Lower leg skin (tissue), 4 donors: ENCODE data around the gene STAT6. TPM values are rescaled to one million over a fixed set of nuclear protein-coding genes. Genes with fewer than 3 reads are reported as not detected.
"Not testable (repeated sequence)": the region's sequence is repeated elsewhere in the genome, so short reads cannot be mapped to it uniquely, and the experiment has no call there.

Experiments used
- DNase-seq, 2 donors: peaks; one replicate each; pipeline ENCODE4 v3.0.0-alpha.2; 2019; ENCODE audit warnings: low spot score in 2 of 2
- H3K4me3 ChIP-seq: fragments of 200-600 bp; sonication (generic); 2 replicates; pipeline ENCODE4 v1.5.1; 2017; ENCODE audit warnings: mild to moderate bottlenecking, low read depth; ENCODE audit not compliant: poor library complexity, severe bottlenecking
- CTCF ChIP-seq, 3 donors: fragments of 450-650 bp; IDR thresholded peaks; one replicate each; pipeline ENCODE4 v1.5.1; 2016; ENCODE audit warnings: antibody characterized with exemption in 3 of 3, mild to moderate bottlenecking in 3 of 3, moderate library complexity in 2 of 3
- POLR2A ChIP-seq, 2 donors: fragments of 450-650 bp; IDR thresholded peaks; one replicate each; pipeline ENCODE4 v1.6.1; 2016 to 2017; ENCODE audit warnings: antibody characterized with exemption in 2 of 2, mild to moderate bottlenecking in 1 of 2, moderate library complexity in 1 of 2
- WGBS, 2 donors: methylation state at CpG; one replicate each; pipeline ENCODE4 v1.1.5; 2018; 5-methylcytosine and 5-hydroxymethylcytosine counted together
- intact Hi-C: fragments of 100-400 bp; cut with DNase I; formaldehyde crosslinking; loops from one replicate; pipeline ENCODE4 v1.15.0; 2023; ENCODE audit warnings: low total_unique reads
- total RNA-seq, 4 donors: library from RNA; depleted of rRNA; stranded (reverse); fragments of >200 nt; gene quantifications; one replicate each; pipeline ENCODE4 v1.1.0, GENCODE V29; 2016

Gene STAT6
- total RNA-seq, 4 donors from 2014 or later, result 105 to 210 (median 129) TPM

- WGBS, 2 donors, result 23 to 31% methylated on average over 7 of the region's 7 CpGs
- TF ChIP-seq CTCF (IDR thresholded peaks at IDR 0.05), result no peak
- TF ChIP-seq POLR2A (IDR thresholded peaks at IDR 0.05), result no peak
- intact Hi-C loops, result no loop called here
- H3K4me3 ChIP-seq, result no peak overlapping the region
- DNase-seq, result no peak
Observed at GRCh38 chr12:57126561-57126960, 15.4 kb upstream of the STAT6 start.

GRCh38 chr12:57126061-57126460 is 14.9 kb upstream of the STAT6 start:
- H3K4me3 ChIP-seq, result no peak overlapping the region
- intact Hi-C loops, result no loop called here
- TF ChIP-seq CTCF (IDR thresholded peaks at IDR 0.05), result no peak
- no peak for TF ChIP-seq POLR2A (IDR thresholded peaks at IDR 0.05)
- WGBS, 2 donors, result 90 to 97% methylated on average over 11 of the region's 11 CpGs
- DNase-seq, result no peak

GRCh38 chr12:57124261-57124877 is 13.2 kb upstream of the STAT6 start:
- 14 to 15% methylated on average over 10 of the region's 10 CpGs for WGBS, 2 donors
- intact Hi-C loops, result no loop called here
- TF ChIP-seq CTCF (IDR thresholded peaks at IDR 0.05) (peak in 1 of 3 donors; percentile 98), POLR2A (IDR thresholded peaks at IDR 0.05) (no peak)
- no peak overlapping the region for H3K4me3 ChIP-seq
- DNase-seq, result peak; percentile 76 to 94

GRCh38 chr12:57123813-57124212 is 12.7 kb upstream of the STAT6 start:
- 36 to 41% methylated on average over 2 of the region's 2 CpGs for WGBS, 2 donors
- intact Hi-C loops, result loop anchor here (2.0 kb wide), 1 partner anchor 59 kb away; no protein-coding TSS in a partner anchor
- TF ChIP-seq CTCF (IDR thresholded peaks at IDR 0.05), result no peak
- no peak for TF ChIP-seq POLR2A (IDR thresholded peaks at IDR 0.05)
- no peak overlapping the region for H3K4me3 ChIP-seq
- DNase-seq, result no peak

- H3K4me3 ChIP-seq, DNase-seq, intact Hi-C loops: not testable (repeated sequence)
- 89 to 91% methylated on average over 11 of the region's 11 CpGs for WGBS, 2 donors
Observed at GRCh38 chr12:57120718-57121117, 9.6 kb upstream of the STAT6 start.

- WGBS, 2 donors, result 89 to 91% methylated on average over 5 of the region's 5 CpGs
- no peak for DNase-seq
- intact Hi-C loops, result no loop called here
- TF ChIP-seq CTCF (IDR thresholded peaks at IDR 0.05) (no peak), POLR2A (IDR thresholded peaks at IDR 0.05) (no peak)
- H3K4me3 ChIP-seq, result no peak overlapping the region
Observed at GRCh38 chr12:57119294-57120085, 8.3 kb upstream of the STAT6 start.
